NOMO-1 treated with DMSO at 0.1 percent for 48 hours (cell line): ENCODE data around the gene EFCAB14.
"Not testable (repeated sequence)": the region's sequence is repeated elsewhere in the genome, so short reads cannot be mapped to it uniquely, and the experiment has no call there.

Source experiments
- DNase-seq: peaks from one replicate; lab custom pipeline; 2025; ENCODE audit not compliant: unreplicated experiment; lab: John Stamatoyannopoulos, UW

The EFCAB14 gene

DNA sequence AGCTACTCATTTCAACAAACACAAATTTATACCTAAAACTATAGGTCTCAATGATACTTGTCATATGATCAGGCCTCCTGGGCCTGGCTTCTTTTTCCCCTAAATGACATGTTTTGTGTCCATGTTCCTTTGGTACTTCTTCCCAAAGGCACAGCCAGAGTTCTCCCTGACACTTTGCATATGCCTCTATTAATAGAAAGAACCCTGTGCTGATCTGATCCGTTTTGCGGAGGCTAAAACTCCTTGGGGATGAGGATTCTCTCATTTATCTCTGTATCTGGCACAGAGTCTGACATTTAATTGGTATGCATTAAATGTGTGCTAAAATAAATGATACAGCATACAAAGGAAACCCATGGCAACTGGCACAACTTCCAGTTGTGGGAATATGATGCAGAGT lies 62.3 kb downstream of the EFCAB14 start:
- no peak for DNase-seq

DNA sequence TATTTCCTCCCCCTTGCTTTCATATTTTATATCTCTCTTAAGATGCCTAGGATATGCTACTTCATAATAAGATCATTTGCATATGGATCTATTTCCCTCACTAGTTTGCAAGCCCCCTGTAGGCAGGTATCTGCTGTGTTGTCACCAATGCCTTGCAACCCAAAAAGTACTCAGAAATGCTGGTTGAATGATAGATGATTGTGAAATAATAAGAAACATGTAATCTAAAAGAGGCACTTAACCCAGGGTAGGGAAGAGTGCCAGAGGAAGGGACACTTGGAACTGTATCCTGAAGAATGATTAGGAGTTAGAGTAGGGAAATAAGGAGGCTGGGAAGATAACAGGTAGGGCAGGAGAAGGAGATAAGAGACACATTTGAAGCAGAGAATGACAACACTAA lies 63.1 kb downstream of the EFCAB14 start:
- no peak for DNase-seq

- not testable (repeated sequence) for DNase-seq
These were observed 64.2 kb downstream of the EFCAB14 start for GRCh38 chr1:46654698-46655097.

- DNase-seq, result no peak
These were observed 64.9 kb downstream of the EFCAB14 start for GRCh38 chr1:46654012-46654411.

DNA sequence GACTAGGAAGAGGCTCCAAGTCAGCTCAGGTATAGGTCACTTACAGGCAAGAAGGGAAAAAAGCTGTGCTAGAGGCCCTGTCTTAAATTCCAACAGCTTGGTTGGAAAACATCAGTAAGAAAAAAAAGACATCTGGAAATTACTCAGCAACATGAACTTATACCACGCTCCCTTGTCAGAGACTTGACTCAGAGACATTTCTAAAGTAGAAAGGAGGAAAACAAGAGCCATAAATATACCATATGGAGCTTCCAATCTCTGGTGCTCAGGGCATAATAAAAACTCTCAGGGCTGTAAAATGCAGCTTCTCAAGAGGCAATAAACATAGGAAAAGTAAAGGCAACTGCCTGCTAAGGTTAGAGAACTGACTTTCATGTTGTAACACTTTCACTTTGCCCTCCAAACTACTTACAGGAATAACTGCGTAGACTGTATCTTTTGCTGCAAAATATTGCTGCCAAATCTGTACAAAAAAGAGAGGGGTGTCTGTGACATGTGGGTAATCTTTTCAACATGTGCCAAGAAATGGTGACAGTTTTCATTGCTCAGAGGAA lies 65.4 kb downstream of the EFCAB14 start:
- no peak for DNase-seq

- DNase-seq, result no peak
These were observed 66.4 kb downstream of the EFCAB14 start for GRCh38 chr1:46652321-46653100.

DNA sequence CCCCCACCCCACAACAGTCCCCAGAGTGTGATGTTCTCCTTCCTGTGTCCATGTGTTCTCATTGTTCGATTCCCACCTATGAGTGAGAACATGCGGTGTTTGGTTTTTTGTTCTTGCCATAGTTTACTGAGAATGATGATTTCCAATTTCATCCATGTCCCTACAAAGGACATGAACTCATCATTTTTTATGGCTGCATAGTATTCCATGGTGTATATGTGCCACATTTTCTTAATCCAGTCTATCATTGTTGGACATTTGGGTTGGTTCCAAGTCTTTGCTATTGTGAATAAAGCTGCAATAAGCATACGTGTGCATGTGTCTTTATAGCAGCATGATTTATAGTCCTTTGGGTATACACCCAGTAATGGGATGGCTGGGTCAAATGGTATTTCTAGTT lies 67.8 kb downstream of the EFCAB14 start:
- DNase-seq, result not testable (repeated sequence)

GRCh38 chr1:46650491-46650890 lies 68.4 kb downstream of the EFCAB14 start:
- no peak for DNase-seq

DNA sequence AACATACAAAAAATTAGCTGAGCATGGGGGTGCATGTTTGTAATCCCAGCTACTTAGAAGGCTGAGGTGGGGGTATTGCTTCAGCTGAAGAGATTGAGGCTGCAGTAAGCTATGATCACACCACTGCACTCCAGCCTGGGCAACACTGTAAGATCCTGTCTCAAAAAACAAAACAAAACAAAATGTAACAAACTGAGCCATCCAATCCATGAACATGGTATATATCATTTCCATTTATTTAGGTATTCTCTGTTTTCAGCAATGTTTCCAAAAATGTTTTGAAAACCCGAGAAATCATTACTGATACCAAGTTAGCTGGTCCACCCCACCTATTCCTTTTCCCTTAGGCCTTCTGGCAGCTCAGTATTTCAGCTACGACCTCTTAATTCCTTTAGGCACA lies 69.2 kb downstream of the EFCAB14 start:
- no peak for DNase-seq

- DNase-seq, result no peak
These were observed 71.3 kb downstream of the EFCAB14 start for GRCh38 chr1:46647611-46648010.

GRCh38 chr1:46646844-46647243 lies 72.1 kb downstream of the EFCAB14 start:
- DNase-seq, result no peak

DNA sequence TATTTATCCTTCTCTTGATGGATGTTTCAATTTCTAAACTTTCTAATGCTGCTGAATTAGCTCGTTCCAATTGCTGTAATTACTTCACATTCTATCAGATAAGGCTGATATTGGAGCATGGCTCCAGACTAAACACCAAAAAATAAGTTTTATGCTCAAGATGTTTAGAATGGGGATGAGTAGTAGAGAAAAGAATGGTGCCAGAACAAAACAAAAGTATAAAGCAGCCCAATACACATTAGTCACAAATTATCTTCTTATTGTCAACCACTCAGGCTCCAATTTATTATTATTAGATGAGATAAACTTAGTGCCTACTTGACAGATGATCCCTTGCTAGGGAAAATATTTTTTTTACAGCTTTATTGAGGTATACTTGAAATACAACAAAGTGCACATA lies 72.6 kb downstream of the EFCAB14 start:
- no peak for DNase-seq

DNA sequence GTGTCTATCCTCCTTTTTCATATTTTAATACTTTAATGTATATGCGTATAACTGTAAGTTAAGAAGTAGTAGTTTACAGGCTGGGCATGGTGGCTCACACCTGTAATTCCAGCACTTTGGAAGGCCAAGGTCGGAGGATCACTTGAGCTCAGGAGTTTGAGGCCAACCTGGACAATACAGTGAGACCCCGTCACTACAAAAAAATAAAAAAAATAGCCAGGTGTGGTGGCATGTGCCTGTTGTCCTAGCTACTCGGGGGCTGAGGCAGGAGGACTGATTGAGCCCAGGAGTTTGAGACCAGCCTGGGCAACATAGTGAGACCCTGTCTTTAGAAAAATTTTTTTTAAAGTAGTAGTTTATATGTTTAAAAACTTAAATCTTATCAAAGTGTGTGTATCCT lies 73.1 kb downstream of the EFCAB14 start:
- DNase-seq, result no peak

- no peak for DNase-seq
These were observed 75.5 kb downstream of the EFCAB14 start for GRCh38 chr1:46643368-46643775.

DNA sequence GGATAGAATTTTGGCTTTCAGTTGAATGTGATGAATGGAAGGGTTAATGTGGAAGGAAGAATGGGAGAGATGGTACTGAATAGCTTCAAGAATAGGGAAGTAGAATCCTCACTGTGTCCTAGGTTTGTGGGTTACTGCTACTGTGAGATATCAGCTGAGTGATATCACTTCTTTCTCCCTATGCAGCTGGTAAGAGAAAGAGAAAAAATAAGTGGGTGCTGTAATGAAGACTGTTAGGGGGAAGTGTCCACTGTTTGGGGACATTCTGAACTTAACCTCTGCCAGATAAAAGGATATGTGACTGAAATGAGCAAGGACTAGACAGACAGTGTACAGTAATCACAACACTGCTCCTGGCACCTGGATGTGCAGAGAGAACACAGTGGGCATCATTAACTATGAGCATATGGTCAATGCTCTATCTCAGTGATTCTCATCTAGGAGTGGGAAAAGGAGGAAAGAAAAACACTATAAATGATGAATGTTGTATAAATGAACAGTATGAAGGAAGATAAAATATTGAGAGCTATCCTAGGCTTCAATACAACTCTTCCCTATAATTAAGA lies 76.7 kb downstream of the EFCAB14 start:
- no peak for DNase-seq

DNA sequence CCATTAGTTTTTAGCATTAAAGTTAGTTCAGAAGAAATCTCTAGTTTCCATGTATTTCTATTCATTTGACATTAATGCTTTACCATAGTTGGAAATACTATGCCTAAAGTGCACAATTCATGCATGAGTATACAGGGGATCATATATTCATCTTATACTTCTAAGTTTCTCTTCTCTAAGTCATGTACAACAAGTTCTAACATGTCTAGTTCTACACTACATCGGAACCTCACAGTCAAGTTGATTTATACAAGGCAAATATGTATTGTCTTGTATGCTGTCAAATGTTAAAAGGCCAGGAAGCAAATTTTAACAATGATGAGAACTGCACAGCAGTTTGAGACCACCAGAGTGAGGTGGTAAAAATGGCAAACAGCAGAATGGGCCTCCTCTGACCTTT lies 79.4 kb downstream of the EFCAB14 start:
- no peak for DNase-seq

- no peak for DNase-seq
These were observed 80.0 kb downstream of the EFCAB14 start for GRCh38 chr1:46638921-46639320.

GRCh38 chr1:46637444-46638083 lies 81.3 kb downstream of the EFCAB14 start:
- DNase-seq, result no peak

DNA sequence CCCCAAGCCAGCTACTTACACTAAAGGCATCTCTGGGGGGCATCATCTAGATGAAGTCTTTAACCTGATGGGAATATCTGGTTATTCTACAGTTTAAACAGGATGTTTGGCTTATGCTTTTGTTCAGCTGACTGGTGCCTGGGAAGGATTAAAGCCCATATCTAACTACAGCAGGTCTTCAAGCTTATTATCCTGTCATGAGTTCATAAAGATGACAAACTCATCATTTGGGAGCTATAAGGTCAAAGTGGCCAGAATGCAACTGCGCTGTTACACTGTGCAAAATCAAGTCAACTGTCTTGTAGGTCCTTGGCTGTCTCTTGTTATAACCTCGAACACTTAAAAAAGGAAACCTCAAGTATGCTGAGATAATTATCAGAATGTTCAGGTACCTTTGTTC lies 83.7 kb downstream of the EFCAB14 start:
- no peak for DNase-seq

DNA sequence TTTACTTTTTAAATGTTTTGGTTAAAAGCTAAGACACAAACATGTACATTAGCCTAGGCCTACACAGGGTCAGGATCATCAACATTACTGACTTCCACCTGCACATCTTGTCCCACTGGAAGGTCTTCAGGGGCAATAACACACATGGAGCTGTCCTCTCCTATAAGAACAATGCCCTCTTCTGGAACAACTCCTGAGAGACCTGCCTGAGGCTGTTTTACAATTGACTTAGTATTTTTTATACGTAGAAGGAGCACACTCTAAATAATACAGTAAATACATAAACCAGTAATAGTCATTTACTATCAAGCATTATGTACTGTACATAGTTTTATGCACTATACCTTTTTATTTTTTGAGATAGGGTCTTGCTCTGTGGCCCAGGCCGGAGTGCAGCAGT lies 88.2 kb downstream of the EFCAB14 start:
- DNase-seq, result no peak
